T-helper 2 cell treated with Interferon-gamma antibody and Interleukin-4, amounts not matched to agents 5 μg/mL and 100 μg/mL, for 36 hours (primary cell): Measurements from ENCODE around the gene PRDM13.

ENCODE experiments used
- DNase-seq: peaks from one replicate; pipeline ENCODE4 v3.0.0; 2021; ENCODE audit warnings: low spot score
- H3K27ac Mint-ChIP-seq: one replicate; pipeline ENCODE4 v1.8.0; 2021; ENCODE audit warnings: mild to moderate bottlenecking, mixed read lengths
- H3K27me3 Mint-ChIP-seq: one replicate; pipeline ENCODE4 v1.8.0; 2021; ENCODE audit warnings: low read depth, mixed read lengths
- H3K36me3 Mint-ChIP-seq: one replicate; pipeline ENCODE4 v1.8.0; 2021; ENCODE audit warnings: low read depth, mixed read lengths
- H3K4me1 Mint-ChIP-seq: one replicate; pipeline ENCODE4 v1.8.0; 2021; ENCODE audit warnings: low read depth, mixed read lengths
- H3K4me3 Mint-ChIP-seq: one replicate; pipeline ENCODE4 v1.8.0; 2022; ENCODE audit warnings: mild to moderate bottlenecking, moderate library complexity, mixed read lengths
- H3K9me3 Mint-ChIP-seq: one replicate; pipeline ENCODE4 v1.8.0; 2021; ENCODE audit warnings: mixed read lengths

The PRDM13 gene

DNA sequence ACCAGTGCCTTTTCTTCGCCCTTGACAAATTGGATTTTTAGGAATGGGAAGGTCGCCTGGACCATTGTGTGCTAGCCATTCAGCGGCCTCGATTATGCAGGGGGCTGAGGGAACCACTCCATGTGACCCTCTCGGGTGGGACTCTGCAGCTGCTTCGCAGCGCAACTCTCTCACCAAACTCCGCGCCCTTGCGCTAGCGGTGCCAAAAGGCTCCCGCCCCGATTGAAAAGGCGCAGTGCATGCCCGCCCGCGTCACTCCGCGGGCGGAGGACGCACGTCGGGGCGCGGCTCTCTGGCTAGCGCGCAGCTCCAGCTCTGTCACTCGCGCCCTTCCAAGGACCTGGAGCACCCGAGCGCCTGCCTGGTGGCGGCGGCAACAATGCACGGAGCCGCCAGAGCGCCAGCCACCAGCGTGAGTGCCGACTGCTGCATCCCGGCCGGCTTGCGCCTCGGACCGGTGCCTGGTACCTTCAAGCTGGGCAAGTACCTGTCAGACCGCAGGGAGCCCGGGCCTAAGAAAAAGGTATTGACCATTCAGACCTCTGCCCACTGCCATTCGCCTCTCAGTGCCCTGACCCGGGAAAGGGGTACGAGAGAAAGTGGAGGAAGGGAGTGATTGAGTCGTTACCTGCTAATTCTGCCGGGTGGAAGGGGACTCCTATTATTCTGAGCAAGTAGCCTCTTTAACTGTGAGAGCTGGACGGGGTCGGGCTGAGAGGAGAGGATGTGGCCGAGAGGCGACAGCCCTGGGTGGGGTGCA is at the start of gene PRDM13:
TSS of gene PRDM13 (plus strand) at position 178 of the 760 bp plus-strand sequence. CDS start at position 380, 202 bp downstream.
- H3K27ac Mint-ChIP-seq, result peak within 1 kb of the TSS; percentile 26
- H3K36me3 Mint-ChIP-seq, result peaks cover 6% of the 10 kb centered on the region
- DNase-seq, result no peak
- peaks cover 93% of the 10 kb centered on the region for H3K27me3 Mint-ChIP-seq
- H3K4me3 Mint-ChIP-seq, result no peak within 1 kb of the TSS
- peaks cover 42% of the 10 kb centered on the region for H3K4me1 Mint-ChIP-seq
- H3K9me3 Mint-ChIP-seq, result no peaks in the 10 kb centered on the region

DNA sequence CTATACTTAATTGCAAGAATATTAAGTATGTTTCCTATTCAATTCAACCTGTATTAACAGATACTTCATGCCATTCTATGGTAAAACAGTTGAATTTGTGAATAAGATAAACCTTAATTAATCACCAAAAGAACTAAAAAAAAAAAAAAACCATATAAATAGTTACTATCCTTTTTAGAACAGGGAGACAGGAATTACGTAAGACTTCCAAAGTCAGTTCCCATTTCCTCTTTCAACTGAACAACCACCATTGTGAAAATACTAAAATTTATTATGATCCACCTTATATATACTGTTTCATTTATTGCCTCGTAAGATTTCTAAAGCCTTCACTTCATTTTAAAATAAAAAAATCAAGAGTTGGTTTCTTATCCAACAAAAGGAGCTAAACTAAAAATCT is 47.6 kb upstream of the PRDM13 start:
- Mint-ChIP-seq H3K27me3 (no peaks in the 10 kb centered on the region), H3K4me3 (no peak overlapping the region), H3K36me3 (peaks cover 43% of the 10 kb centered on the region), H3K9me3 (no peaks in the 10 kb centered on the region), H3K27ac (no peak overlapping the region), H3K4me1 (peaks cover 5% of the 10 kb centered on the region)
- DNase-seq, result no peak

DNA sequence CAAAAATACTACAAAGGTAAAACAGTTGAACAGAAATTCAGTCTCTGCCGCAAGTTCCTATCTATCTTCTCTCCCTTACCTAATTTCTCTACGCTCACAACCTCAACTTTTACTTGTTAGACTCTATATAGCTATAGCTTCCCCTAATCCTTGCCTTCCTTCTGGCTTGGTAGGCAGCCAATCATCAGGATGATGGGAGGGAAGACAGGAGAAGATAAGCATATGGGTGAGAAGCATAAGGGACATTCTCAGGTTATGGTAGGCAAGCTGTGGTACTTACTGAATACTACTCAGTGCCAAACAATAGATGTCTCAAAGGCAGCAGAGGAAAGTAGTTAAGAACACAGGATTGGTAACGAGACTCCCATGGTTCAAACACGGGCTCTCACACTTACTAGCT is 46.0 kb upstream of the PRDM13 start:
- H3K4me1 Mint-ChIP-seq, result peaks cover 7% of the 10 kb centered on the region
- no peaks in the 10 kb centered on the region for H3K27me3 Mint-ChIP-seq
- H3K36me3 Mint-ChIP-seq, result peaks cover 34% of the 10 kb centered on the region

DNA sequence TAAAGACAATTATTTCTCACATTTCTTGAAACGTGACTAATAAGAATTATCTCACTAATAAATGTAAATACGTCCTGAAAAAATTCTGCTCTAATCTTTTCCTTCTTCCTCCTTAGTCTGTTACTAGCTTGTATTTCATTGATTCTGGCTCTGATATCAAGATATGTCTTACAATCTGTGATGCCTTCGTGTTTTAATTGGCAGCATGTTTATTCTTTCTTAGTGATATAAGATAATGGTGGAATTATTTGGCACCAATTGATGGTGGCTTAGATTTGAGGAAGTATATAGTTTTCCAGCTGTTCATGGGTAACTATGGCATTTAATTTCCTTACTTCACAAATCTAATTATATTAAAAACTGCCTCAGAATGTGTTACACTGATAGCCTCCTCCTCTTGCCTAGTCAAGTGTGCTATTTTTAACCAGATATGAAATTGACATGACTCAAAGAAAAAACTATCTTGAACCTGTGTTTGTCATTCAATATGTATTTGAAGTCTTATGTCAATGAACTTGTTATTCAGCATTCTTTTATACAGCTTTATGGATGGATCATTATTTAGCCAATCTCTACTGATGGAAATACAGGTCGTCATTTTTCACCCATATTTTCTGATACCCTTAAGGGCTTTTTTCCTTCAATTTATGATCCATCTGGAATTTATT is 43.4 kb upstream of the PRDM13 start:
- Mint-ChIP-seq H3K9me3 (no peaks in the 10 kb centered on the region), H3K27me3 (no peaks in the 10 kb centered on the region), H3K27ac (no peak overlapping the region), H3K4me1 (peaks cover 19% of the 10 kb centered on the region), H3K4me3 (no peak overlapping the region), H3K36me3 (peaks cover 24% of the 10 kb centered on the region)
- DNase-seq, result no peak

More for the DNA sequence above, 46.0 kb upstream of the PRDM13 start:
- H3K27ac Mint-ChIP-seq, result no peak overlapping the region
- H3K4me3 Mint-ChIP-seq, result no peak overlapping the region
- no peaks in the 10 kb centered on the region for H3K9me3 Mint-ChIP-seq
- no peak for DNase-seq

DNA sequence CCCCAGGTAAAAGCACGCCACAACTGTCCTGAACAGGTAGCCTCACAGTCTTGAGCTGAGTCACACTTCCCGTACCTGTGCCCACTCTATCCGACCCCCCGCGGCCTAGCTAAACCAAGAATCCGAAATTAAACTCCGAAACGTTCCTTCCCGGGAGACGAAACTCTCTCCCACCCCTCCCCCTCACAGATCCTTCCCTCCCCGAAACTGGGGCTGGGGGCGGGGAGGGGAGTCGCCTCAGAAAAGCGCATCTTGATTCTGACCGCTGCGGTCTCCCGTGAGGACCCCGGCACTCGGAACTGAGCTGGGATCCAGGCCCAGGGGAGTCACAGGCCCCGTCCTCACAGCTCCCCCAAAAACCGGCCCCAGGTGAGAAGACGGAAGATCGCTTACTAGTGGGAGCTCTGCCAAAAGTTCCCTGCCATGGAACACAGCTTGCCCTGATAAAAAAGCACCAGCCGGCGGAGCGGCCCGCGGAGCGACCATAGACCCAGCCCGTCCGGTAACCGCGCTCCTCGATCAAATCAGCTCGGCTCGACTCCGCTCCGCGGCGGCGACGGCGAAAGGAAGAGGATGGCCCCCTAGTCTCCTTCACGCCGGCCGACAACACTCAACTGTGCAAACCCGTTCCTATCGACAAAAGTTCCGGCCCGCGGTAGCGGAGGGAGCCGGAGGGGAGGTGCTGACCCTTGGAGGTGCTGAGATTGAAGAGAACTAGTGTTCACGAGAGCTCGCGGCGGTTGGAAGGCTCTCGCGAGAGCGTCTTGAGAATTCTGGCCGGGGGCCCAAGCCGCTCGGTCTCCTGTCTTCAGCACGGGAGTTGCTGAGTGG is 38.3 kb upstream of the PRDM13 start, which contains the start of gene CCNC:
TSS of gene CCNC (minus strand) at position 558 of the 831 bp plus-strand sequence. CDS start at position 425, 133 bp downstream.
- peak; percentile 89 for DNase-seq
- Mint-ChIP-seq H3K9me3 (no peaks in the 10 kb centered on the region), H3K4me3 (peak within 1 kb of the TSS; percentile 99), H3K27ac (peak within 1 kb of the TSS; percentile 92), H3K4me1 (peaks cover 17% of the 10 kb centered on the region), H3K27me3 (no peaks in the 10 kb centered on the region), H3K36me3 (peaks cover 8% of the 10 kb centered on the region)

DNA sequence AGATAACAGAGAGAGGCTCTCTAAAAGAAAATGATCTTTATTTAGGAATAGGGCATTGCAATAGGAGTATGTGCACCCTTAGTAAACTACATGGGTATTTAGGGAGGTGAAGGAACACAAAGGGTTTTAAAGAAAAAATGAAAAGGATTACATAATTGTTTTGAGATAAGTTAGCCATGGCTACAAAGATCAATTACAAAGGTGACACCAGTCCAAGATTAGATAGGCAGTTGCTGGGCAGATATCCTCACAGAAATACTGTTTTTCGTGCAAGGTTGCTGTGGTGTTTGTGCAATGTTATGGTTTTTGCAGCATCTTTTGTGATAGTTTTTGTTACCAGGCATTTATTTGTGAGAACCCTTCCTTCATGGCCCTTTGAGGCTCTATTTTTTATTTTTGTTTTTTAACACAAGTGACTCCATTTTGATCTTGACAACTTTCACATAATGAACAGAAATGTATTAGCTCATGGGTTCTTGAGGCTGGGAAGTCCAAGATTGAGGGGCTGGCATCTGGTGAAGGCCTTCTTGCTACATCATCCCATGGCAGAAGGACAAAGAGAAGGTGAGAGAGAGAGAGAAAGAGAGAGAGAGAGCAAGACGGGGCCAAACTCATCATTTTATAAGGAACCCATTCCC is 32.5 kb upstream of the PRDM13 start:
- no peaks in the 10 kb centered on the region for H3K9me3 Mint-ChIP-seq
- no peak overlapping the region for H3K27ac Mint-ChIP-seq
- no peaks in the 10 kb centered on the region for H3K36me3 Mint-ChIP-seq
- DNase-seq, result no peak
- H3K4me1 Mint-ChIP-seq, result peaks cover 8% of the 10 kb centered on the region
- peaks cover 31% of the 10 kb centered on the region for H3K27me3 Mint-ChIP-seq
- no peak overlapping the region for H3K4me3 Mint-ChIP-seq

DNA sequence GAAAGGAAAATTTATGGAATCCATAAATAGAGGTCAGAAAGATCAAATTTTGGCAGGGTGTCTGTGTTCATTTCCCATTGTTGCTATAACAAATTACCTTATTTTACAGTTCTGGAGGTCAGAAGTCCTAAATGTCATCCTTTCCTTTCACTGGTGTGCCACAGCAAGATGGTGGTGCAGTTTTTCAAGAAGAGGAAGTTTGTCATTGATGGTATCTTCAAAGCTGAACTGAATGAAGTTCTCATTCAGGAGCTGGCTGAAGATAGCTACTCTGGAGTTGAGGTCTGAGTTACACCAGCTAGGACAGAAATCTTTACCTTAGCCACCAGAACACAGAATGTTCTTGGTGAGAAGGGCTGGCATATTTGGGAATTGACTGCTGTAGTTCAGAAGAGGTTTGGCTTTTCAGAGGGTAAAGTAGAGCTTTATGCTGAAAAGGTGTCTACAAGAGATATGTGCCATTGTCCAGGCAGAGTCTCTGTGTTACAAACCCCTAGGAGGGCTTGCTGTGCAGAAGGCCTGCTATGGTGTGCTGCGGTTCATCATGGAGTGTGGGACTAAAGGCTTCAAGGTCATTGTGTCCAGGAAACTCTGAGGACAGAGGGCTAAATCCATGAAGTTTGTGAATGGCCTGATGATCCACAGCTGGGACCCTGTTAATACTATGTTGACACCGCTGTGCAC is 30.9 kb upstream of the PRDM13 start:
- Mint-ChIP-seq H3K36me3 (no peaks in the 10 kb centered on the region), H3K4me3 (no peak overlapping the region), H3K4me1 (peaks cover 8% of the 10 kb centered on the region), H3K27me3 (peaks cover 41% of the 10 kb centered on the region), H3K27ac (no peak overlapping the region), H3K9me3 (no peaks in the 10 kb centered on the region)
- no peak for DNase-seq

DNA sequence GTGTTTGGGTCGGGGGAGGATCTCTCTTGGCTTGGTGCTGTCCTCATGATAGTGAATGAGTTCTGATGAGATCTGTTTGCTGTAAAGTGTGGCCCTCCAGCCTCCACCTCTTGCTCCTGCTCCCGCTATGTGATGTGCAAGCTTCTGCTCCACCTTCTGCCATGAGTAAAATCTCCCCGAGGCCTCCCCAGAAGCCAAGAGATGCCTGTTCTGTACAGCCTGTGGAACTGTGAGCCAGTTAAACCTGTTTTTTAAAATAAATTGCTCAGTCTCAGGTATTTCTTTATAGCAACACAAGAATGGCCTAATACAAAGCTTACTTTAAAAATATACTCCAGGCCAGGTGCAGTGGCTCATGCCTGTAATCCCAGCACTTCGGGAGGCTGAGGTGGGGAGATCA is 26.9 kb upstream of the PRDM13 start:
- H3K36me3 Mint-ChIP-seq, result no peaks in the 10 kb centered on the region
- H3K27me3 Mint-ChIP-seq, result peaks cover 51% of the 10 kb centered on the region
- H3K4me3 Mint-ChIP-seq, result no peak overlapping the region
- H3K27ac Mint-ChIP-seq, result no peak overlapping the region
- H3K9me3 Mint-ChIP-seq, result no peaks in the 10 kb centered on the region
- peaks cover 8% of the 10 kb centered on the region for H3K4me1 Mint-ChIP-seq
- no peak for DNase-seq

DNA sequence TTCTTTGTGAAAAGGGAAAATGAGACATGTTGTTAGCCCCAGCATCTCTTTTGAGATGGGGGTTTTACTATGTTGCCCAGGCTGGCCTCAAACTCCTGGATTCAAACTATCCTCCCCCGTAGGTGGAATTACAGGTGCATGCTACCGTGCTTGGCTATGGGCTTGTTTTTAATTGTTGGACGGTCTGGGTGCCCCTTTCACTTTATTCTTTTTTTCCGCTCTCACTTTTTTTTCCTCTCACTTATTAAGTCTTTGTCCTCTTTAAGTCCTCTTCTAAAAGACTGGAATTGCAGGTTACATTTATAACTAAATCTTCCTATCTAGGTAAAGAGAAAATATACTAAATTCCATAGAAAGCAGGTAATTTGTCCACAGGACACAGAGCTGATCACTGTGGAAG is 18.8 kb upstream of the PRDM13 start:
- peaks cover 21% of the 10 kb centered on the region for H3K4me1 Mint-ChIP-seq
- no peaks in the 10 kb centered on the region for H3K9me3 Mint-ChIP-seq
- peaks cover 82% of the 10 kb centered on the region for H3K27me3 Mint-ChIP-seq
- H3K36me3 Mint-ChIP-seq, result no peaks in the 10 kb centered on the region
- no peak overlapping the region for H3K4me3 Mint-ChIP-seq
- H3K27ac Mint-ChIP-seq, result no peak overlapping the region
- no peak for DNase-seq

DNA sequence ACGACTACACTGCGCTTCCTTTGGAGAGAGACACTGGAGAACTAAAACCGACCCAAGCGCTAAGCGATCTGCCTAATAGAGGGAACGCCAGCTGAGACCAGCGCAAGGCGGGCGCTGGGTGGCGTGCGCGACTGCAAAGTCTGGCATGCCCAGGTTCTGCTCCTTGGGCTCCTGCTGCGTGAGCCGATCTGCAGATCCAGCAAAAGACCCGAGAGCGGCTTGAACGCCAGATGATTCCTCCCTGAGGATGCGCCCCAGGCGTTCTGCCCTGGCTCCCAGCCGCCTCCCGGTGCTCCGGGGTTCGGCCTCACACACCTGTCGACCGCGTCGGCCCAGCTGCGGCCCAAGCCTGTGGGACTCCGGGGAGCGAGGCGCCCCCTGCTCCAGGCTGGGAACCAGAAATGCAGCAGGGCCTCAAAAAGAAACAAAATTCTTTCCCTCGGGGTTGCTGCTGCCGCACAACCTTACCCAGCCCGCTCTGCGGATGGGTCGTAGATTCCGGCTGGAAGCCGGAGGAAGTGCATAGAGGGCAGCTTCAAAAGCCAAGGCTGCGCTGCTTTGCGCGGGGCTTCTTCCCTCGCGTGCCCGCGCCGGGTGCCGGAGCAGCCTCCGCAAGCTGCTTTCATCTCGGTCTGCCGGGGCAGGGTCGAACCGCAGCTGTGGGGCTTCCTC is 17.9 kb upstream of the PRDM13 start:
- Mint-ChIP-seq H3K4me3 (peak overlapping the region; percentile 80), H3K27ac (no peak overlapping the region), H3K9me3 (no peaks in the 10 kb centered on the region), H3K36me3 (no peaks in the 10 kb centered on the region), H3K27me3 (peaks cover 83% of the 10 kb centered on the region), H3K4me1 (peaks cover 21% of the 10 kb centered on the region)
- peak; percentile 63 for DNase-seq

DNA sequence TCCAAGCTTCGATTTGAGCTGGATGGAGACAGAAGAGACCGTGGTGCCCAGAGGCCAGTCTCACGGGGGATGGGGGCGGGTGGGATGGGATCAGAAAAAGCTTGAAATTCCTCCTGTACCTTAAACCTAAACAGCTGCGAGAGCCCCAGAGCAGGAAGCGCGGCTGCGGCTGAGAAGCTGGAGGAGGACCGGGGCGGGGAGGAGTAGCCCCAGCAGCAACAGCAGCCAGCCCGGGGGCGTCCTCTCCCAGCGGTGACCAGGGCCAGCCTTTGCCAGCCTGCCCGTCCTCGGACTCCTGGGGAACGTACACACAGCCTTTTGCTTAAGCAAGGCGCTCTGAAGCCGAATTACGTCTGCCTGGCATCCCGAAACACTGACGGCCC is 17.4 kb upstream of the PRDM13 start:
- H3K27ac Mint-ChIP-seq, result no peak overlapping the region
- peak overlapping the region; percentile 80 for H3K4me3 Mint-ChIP-seq
- H3K27me3 Mint-ChIP-seq, result peaks cover 84% of the 10 kb centered on the region
- H3K4me1 Mint-ChIP-seq, result peaks cover 21% of the 10 kb centered on the region
- no peaks in the 10 kb centered on the region for H3K36me3 Mint-ChIP-seq
- no peaks in the 10 kb centered on the region for H3K9me3 Mint-ChIP-seq
- no peak for DNase-seq

DNA sequence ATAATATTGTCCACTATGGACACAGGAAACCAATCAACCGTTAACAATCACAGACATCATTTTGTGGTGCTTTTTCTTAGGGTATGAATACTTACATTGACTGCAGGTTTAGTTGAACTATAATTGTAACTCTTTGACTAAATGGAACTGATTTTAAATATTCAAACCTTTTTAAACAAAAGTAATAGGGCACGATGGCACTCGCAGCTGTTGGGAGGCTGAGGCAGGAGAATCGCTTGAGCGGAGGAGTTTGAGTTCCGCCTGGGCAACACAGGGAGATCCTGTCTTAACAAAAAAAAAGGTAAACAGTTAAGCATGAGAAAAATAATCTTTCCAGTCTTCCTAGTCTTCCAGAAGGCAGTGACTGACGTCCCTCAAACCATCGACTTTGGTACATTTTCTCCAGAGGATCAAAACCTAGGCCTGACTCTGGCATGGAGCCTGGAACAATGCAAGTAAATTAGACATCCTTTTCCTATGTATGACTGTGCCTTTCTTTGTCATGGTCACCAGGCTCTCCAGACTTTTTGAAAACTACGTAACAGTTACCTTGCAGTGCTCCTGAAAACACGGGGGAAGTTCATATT is 16.6 kb upstream of the PRDM13 start:
- Mint-ChIP-seq H3K4me1 (peaks cover 21% of the 10 kb centered on the region), H3K9me3 (no peaks in the 10 kb centered on the region), H3K36me3 (no peaks in the 10 kb centered on the region), H3K27me3 (peaks cover 83% of the 10 kb centered on the region), H3K4me3 (peak overlapping the region; percentile 69), H3K27ac (no peak overlapping the region)
- no peak for DNase-seq
